Right kidney (tissue), 1 donor: ENCODE data around the gene MATN4.

ENCODE experiments used
- DNase-seq: peaks from one replicate; pipeline ENCODE4 v3.0.0-alpha.2; 2016

Gene MATN4

DNA sequence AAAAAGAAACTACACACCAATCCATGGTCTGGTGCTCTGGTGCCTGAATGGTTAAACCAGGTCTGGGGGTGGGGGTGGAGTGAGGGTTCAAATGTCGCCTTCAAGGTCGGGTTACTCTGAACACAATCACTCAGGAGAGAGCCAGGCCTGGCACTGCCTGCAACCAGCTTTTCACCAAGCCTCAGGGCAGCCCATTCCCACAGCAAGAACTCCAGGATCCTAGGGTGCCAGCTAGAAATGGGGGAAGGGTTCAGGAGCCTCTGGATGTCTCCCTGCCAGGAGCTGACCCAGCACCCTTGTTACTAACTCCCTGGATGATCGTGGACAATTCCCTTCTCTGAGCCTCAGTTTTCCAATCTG, 33.5 kb upstream of the MATN4 start:
- DNase-seq, result no peak

DNA sequence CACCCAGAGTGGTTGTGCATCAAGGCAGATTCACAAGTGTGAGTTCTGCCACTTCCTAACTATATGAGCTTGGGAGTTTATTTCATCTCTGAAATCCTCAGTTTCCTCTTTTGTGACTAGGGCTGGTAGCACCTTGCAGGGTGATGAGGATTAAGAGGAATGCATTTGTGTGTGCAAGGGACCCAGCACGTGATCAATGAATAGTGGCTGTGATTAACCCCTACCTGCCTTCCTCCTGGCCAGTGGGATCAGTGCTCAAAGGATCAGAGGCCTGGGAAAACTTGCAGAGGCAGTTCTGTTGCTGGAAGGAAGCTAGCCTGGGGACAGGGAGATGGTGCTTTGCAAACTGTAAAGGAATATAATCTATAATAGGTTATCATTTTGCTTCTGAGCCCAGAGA, 32.9 kb upstream of the MATN4 start:
- DNase-seq, result no peak

DNA sequence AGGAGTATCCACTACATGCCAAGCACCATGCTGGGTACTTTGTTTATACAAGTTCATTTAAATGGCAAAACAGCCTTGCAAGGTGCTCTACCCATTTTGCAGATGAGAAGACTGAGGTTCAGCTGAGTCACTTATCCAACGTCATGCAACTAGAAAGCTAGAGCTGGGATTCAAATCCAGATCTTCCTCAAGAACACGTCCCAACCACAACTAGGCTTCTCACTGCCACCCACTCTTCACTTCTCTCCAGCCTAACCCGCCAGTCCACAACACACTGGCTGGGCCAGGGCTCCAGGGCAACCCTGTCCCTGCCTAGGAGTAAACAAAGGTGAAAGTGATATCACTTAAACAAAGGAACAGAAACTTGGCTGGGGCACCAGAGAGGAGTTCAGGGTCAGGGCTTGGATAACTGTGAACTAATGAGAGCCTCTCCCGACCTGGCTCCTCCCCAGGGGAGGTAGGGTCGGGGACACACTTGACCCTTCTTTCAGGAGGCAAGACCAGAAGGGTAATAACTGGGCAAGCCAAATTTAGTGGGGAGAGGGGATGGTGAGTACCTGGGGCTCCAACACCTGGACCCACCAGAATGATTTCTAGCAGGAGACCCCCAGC, 32.2 kb upstream of the MATN4 start:
- DNase-seq, result no peak

GRCh38 chr20:45339799-45340198, 31.7 kb upstream of the MATN4 start:
- DNase-seq, result no peak

DNA sequence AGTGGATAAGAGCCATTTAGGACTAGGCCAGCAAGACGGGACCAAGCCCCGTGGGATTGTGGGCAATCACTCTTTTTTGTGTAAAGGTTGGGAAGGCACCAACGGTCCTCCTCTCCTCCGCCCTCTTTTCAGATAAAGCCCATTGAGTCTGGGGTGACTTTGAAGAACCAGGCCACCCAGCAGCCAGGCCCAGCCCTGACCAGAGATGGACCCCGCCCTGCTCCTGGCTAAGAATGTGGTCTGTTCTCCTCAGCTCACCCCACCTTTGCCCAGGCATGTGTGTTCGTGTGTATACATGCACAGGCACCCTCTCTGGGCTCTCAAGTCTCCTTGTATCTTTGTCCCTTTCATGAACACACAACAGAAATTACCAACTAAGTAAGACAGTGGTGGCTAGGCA, 31.0 kb upstream of the MATN4 start:
- DNase-seq, result no peak

DNA sequence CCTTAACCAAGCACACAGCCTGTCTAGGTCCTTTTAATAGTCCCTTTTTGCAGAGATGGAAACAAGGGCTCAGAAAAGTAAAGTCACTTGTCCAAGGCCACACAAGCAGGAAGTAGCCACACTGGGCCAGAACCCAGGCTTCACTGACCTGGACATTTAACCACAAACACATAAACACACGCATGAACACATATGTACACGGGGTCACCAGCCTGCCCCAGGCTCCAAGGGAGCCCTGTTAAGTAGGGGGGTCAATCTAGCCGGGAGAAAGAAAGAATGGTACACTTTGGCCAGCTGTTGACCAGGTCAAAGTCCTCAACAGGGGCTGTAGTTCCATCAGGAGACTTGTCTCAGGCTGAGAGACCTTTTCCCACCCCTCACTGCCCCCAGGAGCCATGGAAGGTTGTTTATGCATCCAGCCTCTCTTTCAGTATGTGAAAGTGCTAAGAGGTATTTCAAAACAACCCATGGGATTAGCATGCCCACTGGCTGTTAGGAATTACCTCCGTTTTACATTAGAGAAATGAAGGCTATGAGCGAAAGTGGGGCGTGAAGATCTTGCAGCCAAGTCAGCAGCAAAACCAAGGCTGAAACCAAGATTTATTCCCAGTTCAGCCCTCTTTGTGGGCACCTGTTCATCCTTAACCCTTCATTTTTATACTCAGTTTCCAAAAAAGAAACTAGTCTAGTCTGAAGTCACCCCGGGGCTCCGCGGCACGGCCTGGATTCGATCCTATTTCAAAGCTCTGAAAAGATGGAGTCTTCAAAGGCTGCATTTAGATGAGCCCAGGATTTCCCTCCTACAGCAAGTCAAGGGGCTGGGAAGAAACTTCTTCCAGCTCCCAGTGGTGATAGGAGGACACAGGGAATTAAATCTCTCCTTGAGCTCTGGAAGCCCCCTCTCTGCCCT, 30.3 kb upstream of the MATN4 start:
- DNase-seq, result no peak

DNA sequence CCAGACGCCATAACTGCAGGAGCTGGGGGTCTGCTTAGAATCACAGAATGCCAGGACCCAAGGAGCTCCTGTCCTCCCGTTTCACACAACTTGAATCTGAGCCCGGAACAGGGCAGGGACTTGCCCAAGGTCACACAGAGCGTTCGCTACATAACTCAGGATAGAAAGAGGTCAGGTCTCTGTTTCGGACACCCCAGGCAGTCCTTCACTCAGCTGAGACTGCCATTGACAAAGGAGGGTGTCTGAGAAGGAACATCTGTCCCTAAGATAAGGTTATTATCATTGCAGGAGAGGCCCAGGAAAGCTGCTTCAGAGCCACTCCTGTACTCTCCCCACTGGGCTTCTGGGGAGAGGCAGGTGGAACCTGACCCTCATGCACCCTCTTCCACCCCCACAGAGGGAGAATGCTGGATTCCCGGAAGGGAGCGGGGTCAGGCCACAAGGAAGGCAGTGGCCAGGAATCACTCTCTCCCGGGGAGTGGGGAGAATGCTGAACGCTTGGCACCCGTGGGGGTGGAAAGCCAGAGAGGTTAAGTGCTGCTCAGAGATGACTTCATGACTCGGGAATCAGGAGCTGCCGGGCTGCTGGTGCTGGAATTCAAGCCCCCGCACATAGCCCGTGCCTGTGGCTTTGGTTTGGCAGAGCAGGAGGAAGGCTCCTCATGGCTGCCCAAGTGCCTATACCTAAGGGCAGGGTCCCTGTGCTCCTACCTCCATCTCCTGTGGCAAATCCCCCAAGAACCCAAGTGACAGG, 29.4 kb upstream of the MATN4 start:
- peak; percentile 61 for DNase-seq

DNA sequence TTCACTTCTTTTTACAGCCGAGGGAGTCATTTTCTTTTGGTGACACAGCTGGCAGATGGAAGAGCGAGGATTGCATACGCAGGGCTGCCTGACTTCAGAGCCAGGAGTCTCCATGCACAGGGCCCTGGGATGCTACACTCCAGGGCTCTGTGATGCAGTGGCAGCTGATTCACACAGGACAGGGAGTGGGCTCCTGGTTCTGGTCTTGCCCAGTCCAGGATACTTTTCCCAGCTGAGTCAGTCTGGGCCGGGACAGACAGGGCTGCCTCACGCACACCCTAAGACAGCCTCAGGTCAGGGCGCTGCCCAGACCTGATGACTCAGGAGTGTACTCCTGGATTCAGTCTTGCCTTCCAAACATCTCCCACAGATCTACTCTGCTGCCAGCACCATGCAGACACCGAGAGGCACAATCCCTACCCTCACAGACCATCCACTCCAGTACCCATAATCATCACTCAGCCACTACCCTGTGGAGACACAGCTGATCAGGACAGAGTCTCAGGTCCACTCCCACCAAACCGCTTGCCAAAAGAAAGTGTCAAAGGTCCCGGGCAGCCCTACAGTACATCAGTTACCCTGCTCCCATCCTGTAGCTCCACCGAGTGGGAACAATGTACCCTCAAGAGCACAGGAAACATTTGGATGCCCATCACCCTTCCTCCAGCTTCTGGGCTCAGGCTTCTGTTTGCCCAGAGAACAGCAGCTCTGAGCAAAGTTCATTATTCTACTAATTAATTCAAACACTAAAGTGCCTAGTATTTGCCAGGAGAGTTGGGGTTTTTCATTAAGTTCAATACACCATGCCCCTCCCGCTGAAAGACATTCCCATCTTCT, 28.6 kb upstream of the MATN4 start:
- DNase-seq, result no peak

DNA sequence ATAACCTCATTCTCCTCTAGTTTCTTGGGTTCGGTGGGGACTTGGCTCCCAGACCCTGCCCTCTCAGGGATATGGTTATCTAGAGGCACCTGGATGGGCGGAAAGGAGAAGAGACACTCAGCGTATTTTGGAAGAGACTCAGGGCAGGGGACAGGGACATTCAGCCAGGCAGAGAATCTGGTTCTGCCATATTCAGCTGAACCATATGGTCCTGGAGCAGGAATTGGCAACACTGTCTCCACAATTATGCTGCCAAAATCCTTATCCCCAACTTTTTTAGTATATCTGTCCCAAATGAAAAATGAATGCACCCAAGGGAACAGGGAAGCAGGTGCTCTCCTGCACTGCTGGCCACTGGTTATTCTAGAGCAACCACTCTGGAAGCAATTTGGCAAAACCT, 22.4 kb upstream of the MATN4 start:
- DNase-seq, result no peak

GRCh38 chr20:45329497-45330319, 21.6 kb upstream of the MATN4 start:
- DNase-seq, result no peak

DNA sequence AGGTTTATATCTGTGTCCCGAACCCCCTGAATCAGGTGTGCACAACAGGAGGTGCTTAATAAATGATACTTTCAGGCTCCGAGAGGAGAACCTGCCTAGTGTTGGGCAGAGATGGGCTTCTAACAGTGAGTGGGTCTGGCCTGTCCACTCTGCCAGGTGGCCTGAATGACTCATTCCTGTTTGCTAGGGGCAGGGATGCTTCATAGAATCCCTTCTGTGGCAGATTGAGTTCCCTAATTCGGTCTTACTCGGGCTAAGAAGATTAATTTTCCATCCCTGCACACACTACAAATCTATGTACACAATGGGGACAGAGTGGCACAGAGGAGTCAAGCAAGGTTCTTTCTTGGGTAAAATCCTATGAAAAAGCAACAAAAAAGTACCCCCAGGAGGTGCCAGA, 20.4 kb upstream of the MATN4 start:
- DNase-seq, result no peak

DNA sequence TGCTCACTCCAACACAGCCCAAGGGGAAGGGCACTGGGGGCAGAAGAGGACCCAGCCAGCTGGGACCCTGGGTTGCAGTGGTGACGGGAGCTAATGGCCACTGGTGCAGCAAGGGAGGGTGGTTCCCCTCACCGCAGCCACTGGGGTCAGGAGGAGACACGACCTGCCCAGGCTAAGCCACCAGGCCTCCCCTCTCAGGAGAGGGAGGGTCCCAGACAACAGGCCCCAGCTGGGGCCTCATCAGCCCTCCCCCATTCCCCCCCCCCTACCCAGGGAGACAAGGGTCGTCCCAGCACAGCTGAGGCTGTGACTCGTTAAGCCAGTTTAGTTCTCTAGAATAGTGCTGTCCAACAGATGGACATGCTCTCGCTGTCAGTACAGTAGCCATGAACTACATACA, 17.3 kb upstream of the MATN4 start:
- DNase-seq, result no peak

DNA sequence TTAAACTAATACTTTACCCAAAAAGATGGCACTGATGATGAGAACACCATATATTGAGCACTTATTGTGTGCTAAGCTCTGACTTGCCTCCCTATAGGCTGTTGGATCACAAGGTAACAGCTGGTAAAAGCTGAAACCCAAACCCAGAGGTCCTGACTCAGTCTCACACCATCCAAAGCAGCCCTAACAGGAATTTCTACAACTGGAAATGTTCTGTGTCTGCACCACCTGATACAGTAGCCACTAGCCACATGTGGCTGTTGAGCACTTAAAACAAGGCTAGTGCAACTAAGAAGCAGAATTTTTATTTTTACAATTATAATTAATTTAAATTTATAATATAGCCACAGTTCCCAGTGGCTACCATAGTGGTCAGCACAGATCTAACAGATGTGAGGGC, 15.6 kb upstream of the MATN4 start:
- no peak for DNase-seq

DNA sequence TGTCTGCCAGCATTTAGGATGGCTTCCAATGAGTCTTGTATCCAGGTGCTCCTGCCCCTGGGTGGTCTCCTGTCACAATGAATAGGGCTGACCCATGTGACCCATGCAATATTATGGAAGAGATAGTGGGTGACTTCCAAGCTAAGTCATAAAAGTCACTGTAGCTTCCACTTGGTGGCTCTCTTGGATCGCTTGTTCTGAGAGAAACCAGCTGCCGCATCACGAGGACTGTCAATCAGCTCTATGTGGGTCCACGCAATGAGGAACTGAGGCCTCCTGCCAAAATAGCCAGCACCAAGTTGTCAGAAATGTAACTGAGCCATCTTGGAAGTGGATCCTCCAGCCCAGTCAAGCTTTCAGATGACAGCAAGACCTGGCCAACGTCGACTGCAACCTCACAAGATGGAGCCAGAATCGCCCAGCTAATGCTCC, 14.9 kb upstream of the MATN4 start:
- DNase-seq, result no peak

DNA sequence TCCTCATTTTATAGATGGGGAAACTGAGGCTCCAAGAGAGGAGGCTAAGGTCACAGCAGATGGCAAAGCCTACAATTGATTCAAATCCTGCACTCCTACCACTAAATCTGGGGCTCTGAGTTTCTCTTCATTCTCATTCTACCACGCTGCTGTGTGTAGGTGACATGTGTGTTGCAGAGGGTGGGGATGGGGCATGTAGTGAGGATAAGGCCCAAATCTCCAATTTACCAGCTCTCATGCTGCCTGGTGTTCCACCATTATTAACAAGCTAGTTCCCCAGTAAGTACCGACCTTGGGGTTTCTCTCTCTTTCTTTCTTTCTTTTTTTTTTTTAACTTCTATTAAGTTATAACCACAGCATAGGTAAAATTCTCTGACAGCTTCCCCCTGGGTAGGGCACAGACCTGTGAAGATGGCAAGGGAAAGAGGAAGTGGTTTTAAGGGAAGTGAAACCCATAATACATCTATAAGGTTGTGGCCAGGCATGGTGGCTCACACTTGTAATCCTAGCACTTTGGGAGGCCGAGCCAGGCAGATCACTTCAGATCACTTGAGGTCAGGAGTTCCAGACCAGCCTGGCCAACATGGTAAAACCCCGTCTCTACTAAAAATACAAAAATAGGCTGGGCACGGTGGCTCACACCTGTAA, 13.0 kb upstream of the MATN4 start:
- no peak for DNase-seq

GRCh38 chr20:45318948-45319347, 10.8 kb upstream of the MATN4 start:
- DNase-seq, result no peak

- no peak for DNase-seq
Observed at GRCh38 chr20:45318386-45318939, 10.4 kb upstream of the MATN4 start.

DNA sequence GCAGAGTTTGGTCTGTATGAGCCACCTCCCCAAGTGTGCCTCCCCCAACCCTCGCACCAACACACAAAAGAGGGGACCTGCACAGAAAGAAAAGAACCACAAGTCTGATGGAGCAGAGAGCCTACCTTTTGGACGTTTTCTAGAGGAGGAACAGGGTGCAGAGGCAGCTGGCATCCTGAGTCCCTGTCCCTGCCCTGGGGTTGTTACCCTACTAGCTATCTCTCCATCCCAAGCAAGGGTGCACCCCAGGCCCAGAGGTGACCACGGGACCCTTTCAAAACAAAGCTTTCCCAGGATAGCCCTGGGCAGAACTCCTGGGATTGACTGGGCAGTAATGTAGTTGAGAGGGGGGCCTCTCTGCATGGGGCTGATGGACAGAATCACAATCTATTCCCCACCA, 9.7 kb upstream of the MATN4 start:
- DNase-seq, result no peak

DNA sequence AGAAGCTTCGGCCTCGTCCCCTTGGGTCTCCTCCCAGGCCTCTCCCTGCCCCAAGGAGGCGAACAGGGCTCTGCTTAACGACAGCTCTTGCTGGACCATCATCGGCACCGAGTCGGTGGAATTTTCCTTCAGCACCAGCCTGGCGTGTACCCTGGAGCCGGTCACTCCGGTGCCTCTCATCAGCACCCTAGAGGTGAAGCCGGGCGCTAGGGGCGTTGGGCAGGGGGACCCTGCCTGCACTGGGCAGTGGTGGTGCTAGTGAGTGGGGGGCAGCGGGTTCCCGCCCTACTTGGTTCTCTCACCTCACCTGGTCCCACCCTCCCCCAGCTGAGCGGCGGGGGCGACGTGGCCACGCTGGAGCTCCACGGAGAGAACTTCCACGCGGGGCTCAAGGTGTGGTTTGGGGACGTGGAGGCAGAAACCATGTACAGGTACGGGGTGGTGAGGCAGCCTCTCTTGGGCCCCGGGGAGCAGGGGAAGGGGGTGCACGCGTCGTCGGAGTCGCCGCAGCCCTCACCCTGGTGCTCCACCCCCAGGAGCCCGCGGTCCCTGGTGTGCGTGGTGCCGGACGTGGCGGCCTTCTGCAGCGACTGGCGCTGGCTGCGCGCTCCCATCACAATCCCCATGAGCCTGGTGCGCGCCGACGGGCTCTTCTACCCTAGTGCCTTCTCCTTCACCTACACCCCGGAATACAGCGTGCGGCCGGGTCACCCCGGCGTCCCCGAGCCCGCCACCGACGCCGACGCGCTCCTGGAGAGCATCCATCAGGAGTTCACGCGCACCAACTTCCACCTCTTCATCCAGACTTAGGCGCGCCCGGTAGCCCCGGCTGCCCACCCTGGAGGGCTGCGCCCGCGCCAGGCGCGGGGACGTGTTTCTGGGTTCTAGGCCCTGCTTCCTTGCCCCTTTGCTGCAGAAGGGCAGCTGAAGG, 8.3 kb upstream of the MATN4 start:
- DNase-seq, result no peak

DNA sequence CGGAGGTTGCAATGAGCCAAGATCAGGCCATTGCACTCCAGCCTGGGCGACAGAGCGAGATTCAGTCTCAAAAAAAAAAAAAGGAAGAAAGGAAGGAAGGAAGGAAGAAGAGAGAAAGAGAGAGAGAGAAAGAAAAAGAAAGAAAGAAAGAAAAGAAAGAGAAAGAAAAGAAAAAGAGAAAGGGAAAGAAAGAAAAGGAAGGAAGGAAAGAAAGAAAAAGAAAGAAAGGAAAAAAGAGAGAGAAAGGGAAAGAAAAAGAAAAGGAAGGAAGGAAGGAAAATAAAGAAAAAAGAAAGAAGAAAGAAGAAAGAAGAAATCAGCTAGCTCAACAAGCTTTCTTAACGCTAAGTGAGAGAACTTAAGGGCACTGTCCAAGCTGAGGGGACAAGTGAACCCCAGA, 7.6 kb upstream of the MATN4 start:
- DNase-seq, result no peak
